NCI-H446 treated with DMSO at 0.1 percent for 48 hours (cell line): ENCODE results near the gene AGPAT1.

Experiments used
- DNase-seq: peaks from one replicate; lab custom pipeline; 2025; lab: John Stamatoyannopoulos, UW

The AGPAT1 gene

DNA sequence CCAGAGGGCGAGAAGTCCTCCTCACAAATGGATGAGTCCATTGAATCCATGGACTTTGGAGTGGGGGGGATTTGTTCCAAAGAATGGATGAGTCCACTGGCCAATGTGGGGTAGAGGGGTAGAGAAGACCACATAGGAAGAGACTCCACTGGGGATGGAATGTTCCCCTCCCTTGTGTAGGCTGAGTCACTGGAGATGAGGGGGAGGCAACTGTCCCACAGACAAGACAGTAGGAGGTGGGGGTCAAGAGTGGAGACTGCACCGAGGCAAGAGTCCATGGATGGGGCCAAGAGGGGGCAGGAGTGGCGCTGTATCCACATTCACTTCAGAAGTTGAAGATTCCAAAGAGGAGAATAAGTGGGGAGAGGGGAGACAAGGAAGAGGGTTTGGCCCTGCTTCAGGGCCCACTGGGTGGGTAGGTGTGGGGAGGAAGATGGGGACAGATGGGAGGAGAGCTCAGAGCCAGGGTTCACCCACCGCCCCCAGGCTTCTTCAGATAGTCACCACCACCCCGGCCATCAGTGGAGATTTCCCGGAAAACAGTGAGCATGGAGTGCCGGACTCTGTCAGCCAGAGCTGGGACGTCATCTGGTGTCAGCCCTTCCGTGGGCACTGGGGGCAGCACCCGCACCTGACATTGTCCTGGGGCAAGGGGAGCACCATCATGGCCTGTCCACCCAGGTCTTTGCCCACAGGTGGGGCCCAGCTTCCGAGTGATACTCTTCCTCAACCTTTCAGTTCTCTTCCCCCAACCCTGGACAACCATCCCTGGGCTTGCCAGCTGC is 6.9 kb downstream of the AGPAT1 start:
- DNase-seq, result no peak

DNA sequence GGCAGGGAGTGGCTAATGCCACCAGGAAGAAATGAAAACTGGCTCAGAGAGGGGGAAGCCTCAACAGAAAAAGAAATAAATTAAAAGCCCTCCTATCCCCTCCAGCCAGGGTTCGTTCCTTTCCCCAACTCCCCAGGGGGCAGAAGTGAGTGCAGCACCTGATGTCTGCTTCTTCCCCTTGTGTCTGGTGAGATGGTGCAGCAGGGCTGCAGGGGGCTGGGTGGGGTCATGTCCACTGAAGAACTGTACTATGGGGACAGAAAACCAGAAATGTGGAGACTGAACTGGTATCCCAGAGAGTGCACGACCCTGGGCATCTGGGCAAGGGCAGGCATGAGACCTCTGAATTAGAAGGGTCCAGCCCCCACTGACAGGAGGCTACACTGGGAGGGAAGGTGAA is 7.5 kb downstream of the AGPAT1 start:
- DNase-seq, result no peak

DNA sequence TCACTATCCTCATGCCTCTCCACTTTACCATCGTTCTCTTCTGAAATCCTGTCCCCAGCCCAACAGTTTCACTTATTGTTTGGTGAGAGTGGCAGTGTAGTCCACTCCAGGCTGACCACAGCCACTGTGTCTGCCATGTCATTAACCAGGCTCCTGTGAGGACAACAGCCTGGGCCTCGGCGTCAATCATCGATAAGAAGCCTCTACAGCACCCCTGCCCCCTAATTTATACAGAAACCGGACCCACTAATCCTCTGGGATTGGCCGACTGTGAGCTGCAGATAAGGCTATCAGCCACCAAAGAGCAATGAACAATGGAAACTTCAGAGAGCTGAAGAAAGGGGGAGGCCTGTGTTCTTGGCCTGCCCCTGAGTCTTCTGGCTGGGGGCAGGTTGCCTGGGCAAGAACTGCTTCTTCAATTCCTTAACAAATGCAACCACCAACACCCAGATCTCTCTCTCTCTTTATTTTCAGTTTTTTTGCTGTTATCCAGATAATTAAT is 8.1 kb downstream of the AGPAT1 start:
- no peak for DNase-seq

DNA sequence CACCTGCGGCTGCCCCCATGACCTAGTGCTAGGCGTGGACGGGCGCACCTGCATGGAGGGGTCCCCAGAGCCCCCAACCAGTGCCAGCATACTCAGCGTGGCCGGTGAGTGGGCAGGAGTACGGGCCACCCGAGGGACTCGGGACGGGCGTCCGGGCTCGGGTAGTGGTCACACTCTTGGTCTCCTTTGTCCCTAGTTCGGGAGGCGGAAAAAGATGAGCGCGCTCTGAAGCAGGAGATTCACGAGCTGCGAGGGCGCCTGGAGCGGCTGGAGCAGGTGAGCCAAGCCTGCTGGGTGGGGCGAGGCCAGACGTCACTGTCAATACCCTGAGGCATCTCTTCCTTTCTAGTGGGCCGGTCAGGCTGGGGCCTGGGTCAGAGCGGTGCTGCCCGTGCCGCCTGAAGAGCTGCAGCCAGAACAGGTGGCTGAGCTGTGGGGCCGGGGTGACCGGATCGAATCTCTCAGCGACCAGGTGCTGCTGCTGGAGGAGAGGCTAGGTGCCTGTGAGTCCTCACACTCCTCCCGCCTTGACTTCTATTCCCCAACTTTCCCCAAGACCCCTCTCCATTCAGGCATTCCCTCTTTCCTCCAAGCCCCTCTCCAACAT is 8.6 kb downstream of the AGPAT1 start:
- DNase-seq, result no peak

DNA sequence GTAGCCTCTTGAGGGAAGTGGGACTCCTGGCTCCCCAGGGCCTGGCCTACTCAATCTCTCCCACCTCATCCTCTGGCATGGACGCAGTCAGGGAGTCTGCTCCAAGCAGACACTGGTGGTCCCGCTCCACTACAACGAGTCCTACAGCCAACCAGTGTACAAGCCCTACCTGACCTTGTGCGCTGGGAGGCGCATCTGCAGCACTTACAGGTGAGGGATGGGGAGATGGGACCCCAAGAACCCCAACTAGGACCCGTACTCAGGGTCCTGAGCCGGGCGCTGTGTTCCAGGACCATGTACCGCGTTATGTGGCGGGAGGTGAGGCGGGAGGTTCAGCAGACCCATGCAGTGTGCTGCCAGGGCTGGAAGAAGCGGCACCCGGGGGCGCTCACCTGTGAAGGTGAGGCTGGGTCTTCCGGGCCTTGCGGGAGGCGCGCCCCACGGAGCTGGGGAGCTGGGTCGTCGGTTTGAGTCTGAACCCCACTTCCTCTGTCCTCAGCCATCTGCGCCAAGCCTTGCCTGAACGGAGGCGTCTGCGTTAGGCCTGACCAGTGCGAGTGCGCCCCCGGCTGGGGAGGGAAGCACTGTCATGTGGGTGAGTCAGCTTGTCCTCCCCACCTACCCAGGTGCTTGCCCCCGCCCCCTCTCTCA is 9.3 kb downstream of the AGPAT1 start:
- no peak for DNase-seq

DNA sequence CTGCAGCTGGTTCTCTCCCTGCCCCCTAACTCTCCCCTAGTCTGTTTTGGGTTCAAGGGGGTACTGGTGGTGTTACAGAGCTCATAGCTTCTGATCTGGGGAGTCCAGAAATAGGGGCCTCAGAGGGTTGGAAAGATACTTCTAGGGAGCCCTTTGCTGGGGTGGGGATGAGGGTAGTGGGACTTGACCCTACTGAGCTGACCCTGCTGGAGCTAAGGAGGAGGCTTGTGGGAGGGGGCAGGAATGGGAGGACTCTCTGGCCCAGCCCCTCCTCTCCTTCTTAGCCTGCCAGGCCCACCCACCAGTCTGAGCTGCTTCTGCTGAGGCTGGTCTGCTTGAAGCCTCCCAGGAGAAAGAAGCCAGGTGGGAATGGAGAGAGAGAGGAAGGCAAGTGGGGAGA is 11.6 kb downstream of the AGPAT1 start, which contains the start of gene EGFL8:
Gene EGFL8, plus strand, starts transcription at position 301 of the 400 bp plus-strand sequence. CDS start 1,571 bp downstream, outside the sequence.
- no peak for DNase-seq

DNA sequence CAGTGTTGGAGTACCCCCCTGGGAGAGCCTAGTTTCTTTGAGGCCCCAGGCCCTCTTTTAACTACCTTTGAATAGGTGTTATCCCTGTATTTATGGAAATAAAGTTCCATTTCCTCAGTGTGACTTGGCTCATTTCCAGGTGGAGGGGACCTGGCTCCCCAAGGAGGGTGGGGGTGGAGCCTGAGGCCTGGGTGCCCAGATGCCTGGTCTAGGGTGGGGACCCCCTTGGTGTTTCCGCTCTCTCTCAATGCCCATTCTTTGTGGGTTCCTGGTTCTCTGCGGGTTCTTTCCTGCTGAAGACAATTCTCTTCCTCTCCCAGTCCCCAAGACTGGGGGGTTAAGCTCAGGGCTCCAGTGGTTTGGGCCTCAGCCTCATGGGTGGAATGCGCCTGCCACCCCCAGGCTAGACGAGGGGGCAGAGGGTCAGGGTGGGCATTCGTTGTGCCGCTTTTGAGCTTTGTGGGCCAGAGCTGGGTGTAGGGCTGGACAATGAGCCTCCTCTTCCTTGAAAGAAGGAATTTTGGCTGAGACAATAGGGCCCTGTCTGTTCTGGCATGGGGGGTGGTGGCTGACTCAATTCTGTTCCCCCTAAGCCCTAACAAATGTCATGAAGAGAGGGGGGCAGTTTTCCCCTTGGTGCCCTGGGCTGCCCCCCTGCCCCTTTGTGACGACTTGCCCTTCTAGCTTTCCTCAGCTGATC is 12.2 kb downstream of the AGPAT1 start:
- no peak for DNase-seq

DNA sequence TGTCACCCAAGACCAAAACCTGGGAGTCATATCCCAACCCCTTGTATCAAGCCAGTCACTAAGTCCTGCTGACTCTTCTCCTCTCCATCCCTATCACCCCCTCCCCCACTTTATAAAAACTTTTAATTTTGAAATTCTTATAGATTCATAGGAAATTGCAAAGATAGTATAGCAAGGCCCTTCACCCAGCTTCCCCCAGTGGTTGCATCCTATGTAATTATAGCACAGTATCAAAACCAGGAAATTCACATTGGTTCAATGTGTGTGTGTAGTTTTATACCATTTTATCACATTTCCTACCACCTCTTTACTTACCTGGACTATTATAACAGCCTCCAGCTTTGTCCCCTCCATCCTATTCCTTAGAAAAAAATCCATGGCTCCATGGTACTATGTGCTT is 17.8 kb downstream of the AGPAT1 start:
- no peak for DNase-seq

DNA sequence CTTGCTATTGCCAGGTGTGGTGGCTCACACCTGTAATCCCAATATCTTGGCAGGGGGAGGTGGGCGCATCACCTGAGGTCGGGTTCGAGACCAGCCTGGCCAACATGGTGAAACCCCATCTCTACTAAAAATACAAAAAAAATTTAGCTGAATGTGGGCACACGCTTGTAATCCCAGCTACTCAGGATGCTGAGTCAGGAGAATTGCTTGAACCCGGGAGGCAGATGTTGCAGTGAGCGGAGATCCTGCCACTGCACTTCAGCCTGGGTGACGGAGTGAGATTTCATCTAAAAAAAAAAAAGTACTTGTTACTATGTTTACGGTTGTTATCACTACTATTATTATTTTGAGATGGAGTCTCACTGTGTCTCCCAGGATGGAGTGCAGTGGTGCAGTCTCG is 19.0 kb downstream of the AGPAT1 start:
- no peak for DNase-seq

DNA sequence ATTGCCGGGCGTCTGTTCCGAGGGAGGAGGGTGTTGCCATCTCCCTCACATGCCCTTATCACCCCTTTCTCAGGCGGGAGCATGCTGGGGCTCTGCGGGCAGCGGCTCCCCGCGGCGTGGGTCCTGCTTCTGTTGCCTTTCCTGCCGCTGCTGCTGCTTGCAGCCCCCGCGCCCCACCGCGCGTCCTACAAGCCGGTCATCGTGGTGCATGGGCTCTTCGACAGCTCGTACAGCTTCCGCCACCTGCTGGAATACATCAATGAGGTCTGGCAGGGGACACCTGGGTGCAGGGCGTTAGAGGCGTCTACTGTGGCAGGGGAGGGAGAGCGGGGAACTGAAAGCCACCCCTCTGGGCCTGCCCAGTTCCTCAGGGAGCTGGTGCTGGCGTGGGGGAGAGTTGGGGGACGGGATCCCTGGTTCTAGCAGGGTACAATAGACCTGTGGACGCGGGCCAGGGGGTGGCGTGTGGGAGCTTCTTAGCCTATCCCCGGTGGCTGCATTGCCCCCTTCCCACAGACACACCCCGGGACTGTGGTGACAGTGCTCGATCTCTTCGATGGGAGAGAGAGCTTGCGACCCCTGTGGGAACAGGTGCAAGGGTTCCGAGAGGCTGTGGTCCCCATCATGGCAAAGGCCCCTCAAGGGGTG is 21.2 kb downstream of the AGPAT1 start:
- DNase-seq, result peak; percentile 13

DNA sequence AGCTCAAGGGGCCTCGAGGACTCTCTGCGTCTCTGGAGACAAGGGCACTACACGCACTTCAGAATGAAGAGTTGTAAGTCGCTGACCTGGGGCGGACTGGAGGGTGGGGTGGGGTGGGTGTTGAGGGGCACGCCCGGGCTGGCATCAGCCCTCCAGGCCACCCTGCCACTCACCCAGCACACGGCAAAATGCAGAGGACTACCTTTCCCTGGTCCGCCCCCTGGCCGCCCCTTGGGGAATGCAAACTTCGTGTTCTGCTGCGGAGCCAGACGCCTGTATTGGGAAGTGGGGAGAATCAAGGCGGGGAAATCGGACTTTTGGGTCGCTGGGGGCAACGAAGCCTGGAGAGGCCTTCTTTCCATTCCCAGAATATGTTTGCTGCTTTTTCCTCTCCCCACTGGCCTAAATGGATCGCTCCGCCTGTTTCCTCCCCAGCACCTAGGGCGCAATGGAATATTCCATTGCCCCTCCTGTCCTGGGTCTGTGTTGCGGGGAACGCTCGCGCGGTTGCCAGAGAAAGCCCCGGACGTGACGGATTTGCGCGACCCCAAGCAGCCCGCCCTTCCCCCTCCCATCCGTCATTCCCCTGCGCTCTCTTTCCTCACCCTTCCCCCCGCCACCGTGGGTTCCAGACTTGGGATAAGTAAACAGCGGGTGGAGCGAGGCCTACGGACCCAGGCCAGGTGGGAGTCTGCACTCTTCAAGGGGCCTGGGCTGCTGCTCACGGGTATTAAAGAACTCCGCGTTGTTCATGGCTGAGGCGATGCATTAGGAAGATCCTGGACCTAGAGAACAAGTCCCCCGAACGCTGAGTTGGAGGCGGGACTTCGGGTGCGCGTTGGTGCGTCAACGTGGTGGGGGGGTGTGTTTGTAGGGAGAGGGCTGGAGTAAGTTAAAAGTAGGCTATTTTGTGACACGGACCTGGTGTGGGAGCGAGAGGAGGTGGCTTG is 22.0 kb downstream of the AGPAT1 start, which contains the start of gene PPT2:
Gene PPT2, plus strand, starts transcription at position 578 of the 950 bp plus-strand sequence. CDS start 454 bp downstream, outside the sequence.
- DNase-seq, result peak; percentile 84

DNA sequence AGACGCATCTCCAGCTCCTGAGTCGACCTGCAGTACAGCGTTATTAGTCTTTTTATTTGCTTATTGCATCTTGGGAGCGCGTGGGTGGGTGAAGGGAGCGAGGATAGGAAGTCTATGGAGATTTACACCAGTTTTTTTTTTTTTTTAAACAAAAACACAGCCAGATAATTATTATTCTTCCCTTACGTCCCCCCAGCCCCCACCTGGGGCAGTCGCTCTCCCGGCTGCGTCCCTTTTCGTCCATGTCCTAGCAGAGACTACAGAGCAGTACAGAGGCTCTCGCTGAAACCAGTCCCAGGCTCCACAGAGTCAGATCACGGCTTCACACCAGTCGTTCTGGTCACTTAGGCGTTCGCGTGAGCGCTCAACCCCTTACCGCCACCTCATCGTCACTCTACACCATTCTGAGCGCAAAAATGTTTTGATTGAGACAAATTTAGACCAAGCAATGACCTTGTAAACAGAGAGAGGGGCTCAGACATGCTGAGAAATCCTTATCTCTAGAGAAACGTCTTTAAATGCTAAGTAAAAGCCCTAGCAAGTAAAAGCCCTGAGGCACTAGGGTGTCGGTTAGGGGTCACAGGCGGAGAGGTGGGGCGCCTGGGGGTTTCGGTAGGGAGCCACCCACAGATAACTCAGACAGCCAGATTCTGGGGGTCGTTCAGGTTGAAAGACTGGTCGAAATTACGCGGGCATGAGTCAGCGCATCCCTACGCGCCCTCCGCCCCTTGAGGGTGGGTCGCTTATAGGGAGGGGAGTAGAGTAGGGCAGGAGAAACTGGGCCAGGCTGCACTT is 22.9 kb downstream of the AGPAT1 start:
- DNase-seq, result no peak

DNA sequence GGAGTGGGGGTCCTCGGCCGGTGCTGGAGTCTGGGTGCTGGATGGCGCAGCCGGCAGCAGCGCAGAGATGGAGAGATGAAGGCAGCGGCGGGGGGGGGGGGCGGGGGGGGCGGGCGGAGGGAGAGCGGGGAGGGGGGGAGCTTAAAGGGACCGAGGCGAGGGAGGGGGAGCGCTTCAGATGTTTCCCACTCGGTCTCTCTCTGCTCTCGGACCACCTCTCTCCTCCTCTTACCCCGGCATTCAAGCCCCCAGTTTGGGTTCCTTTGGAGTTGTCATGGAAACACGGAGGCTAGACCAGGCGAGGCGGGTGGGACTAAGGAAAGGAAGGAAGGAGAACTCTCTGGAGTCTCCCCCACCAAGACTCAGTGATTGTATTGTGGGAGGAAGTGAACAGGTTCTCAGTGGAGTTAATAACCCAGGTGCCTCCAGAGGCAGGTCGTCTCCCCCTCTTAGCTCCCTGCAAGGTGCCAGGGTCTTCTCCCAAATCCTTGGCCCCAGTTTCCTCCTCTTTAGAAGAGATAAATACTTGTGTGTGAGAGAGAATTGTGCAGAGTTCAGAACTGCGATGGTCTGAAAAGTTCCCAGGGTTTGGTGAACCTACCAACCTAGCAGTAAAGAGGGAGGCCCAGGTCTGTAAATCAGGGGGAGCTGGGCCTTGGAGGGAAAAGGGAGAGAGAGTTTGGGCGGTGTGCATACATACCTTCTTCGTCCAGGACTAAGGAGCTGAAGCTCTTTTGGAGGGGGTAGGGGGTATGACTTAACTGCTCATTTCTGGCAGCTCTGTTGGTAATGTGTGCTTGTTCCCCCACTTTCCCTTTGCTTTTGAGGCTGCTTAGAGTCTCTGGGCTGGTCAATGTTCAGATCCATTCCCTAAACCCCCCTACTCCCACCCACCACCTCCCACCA is 23.8 kb downstream of the AGPAT1 start, which contains the start of gene PRRT1:
Gene PRRT1, minus strand, starts transcription at position 77 of the 906 bp plus-strand sequence. CDS start 112 bp downstream, outside the sequence.
- DNase-seq, result no peak

DNA sequence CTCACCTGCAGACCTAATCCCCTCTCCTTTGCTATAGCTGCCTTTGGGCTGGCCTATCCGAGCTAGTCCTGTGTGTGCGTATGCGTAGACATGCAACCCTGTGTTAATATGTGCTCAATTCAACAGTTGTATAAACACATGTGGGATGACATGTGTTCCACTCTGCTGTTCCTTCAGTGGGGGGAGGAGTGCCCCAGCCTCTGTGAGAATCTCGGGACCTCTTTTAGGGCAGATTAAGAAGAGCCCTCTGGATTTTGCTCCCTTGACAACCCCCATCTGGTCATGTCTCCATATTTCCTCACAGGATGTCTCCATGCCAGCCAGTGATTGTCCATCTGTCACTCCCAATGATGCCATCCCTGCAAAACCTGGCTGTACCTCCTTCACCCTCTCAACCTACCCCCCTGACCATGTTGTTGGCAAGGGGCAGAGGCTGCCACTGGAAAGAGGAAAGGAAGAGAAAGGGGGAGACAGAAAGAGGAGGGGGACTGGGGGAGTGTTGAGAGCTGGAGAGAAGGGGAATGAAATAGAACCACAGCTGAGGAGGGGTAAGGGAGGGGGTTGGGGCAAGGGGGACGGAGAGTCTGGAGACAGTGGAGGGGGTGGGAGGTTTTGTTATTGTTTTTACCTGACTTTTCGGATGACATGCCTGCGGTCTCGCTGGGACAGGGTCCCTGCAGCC is 24.6 kb downstream of the AGPAT1 start:
- DNase-seq, result peak; percentile 49

DNA sequence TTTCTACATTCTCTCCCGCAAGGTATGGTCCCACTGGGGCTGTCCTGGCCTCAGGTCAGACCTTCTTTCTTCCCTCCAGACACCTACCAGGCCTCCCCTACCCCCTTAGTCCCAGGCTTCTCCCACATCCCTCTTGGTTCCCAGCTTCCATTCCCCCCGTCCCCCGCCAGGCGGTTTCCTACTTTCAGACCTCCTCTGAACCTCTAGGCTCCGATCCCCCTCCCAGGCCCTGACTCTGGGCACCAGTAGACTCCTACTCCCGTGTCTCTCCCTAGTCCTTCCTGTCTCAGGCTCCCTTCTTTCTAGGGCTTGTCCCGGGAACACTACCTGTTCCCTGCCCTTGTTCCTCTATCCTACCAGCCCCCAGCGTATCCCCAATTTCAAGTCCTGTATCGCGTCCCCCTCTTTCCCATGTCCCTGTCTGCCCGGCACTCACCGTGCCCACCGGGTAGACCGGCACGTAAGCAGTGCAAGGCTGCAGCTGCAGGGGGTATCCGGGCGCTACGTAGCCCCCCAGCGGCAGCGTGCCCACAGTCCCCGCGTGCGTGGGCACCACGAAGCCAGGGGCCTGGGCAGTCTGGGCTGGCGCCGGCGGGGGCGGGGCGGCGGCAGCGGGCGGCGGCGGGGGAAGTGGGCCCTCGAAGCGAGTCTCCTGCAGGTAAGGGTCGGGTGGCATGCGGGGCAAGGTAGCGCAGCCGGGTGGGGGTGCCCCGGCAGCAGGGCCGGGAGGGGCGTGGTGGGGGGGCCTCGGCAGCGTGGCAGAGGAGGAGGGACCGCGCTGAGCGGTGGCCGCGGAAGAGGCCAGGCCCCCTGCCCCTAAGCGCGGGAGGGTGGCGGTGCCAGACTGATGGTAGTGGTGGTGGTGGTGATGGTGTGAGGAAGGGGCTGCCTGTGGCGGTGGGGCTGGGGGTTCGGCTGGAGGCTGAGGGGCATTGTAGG is 25.7 kb downstream of the AGPAT1 start:
- DNase-seq, result no peak

DNA sequence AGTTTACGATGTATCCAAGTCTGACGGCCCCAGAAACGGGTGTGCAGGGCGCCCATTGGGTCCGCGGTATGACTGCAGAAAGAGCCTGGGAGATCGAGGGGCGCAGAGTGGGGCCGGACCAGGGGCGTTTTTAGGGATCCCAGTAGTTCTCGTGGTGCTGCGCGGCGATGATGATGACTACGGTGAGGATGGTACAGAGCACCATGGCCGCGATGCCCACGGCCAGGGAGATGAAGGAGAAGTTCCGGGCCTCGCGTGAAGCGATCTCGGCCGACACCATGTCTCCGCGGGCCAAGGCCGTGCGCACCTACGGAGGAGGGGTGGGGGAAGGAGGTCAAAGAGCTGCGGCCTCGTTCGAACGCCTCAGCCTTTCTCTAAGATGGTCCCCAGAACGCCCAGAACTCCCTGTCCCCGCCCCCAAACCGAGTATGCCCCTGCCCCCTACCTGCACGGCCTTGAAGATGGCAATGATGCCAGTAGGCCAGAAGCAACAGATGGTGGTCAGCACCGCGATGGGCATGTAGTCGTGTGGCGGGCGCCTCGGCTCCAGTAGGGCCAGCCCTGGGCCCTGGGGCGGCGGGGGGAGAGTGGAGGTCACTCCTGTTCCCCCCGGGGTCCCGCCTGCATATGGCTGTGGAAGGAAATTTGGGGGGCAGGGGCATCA is 26.7 kb downstream of the AGPAT1 start:
- no peak for DNase-seq
